ENCODE data around the gene CNTN2. TPM values are rescaled to one million over a fixed set of nuclear protein-coding genes. Genes with fewer than 3 reads are reported as not detected.

The CNTN2 gene
- total and polyA plus RNA-seq, 8 donors, result 0.12 to 2.2 (median 0.58) TPM; not detected in 3

- intact Hi-C loops (cut with DNase I; ENCODE audit: low total_unique reads), result no loop called here
- no peak overlapping the region for H3K27ac ChIP-seq
- H3K27me3 ChIP-seq, result no peaks in the 10 kb centered on the region
- no peaks in the 10 kb centered on the region for H3K36me3 ChIP-seq
- DNase-seq, result no peak
- WGBS, 5 donors, result 83 to 91% (median 85%) methylated on average over 8 to 12 of the region's 12 CpGs
- H3K4me1 ChIP-seq, result no peaks in the 10 kb centered on the region
- TF ChIP-seq EP300 (IDR thresholded peaks at IDR 0.05) (no peak), POLR2AphosphoS5 (IDR thresholded peaks at IDR 0.05) (no peak), CTCF (IDR thresholded peaks at IDR 0.05) (no peak), POLR2A (IDR thresholded peaks at IDR 0.05) (no peak)
- H3K4me3 ChIP-seq, result no peak overlapping the region
- no peaks in the 10 kb centered on the region for H3K9me3 ChIP-seq
These were observed 28.8 kb downstream of the CNTN2 start for GRCh38 chr1:205071801-205072200.

GRCh38 chr1:205072286-205072685 is 29.3 kb downstream of the CNTN2 start:
- TF ChIP-seq EP300 (IDR thresholded peaks at IDR 0.05), result no peak
- no peak for TF ChIP-seq CTCF (IDR thresholded peaks at IDR 0.05)
- TF ChIP-seq POLR2AphosphoS5 (IDR thresholded peaks at IDR 0.05), result no peak
- TF ChIP-seq POLR2A (IDR thresholded peaks at IDR 0.05), result no peak
- Histone ChIP-seq H3K9me3 (no peaks in the 10 kb centered on the region), H3K4me1 (no peaks in the 10 kb centered on the region), H3K36me3 (no peaks in the 10 kb centered on the region), H3K27me3 (no peaks in the 10 kb centered on the region), H3K4me3 (no peak overlapping the region), H3K27ac (no peak overlapping the region)
- WGBS, 5 donors, result 76 to 90% (median 83%) methylated on average over 9 of the region's 9 CpGs
- no peak for DNase-seq
- intact Hi-C loops (cut with DNase I; ENCODE audit: low total_unique reads), result no loop called here

- H3K4me3 ChIP-seq, result no peak overlapping the region
- 80 to 86% (median 83%) methylated on average over 5 to 8 of the region's 8 CpGs for WGBS, 5 donors
- H3K36me3 ChIP-seq, result no peaks in the 10 kb centered on the region
- H3K4me1 ChIP-seq, result no peaks in the 10 kb centered on the region
- H3K9me3 ChIP-seq, result no peaks in the 10 kb centered on the region
- intact Hi-C loops (cut with DNase I; ENCODE audit: low total_unique reads), result no loop called here
- DNase-seq, result no peak
- no peak overlapping the region for H3K27ac ChIP-seq
- no peaks in the 10 kb centered on the region for H3K27me3 ChIP-seq
- TF ChIP-seq POLR2A (IDR thresholded peaks at IDR 0.05), result no peak
These were observed 29.9 kb downstream of the CNTN2 start for GRCh38 chr1:205072881-205073280.

- H3K9me3 ChIP-seq, result no peaks in the 10 kb centered on the region
- no peaks in the 10 kb centered on the region for H3K27me3 ChIP-seq
- DNase-seq, result no peak
- no peak overlapping the region for H3K4me3 ChIP-seq
- WGBS, 5 donors, result 81 to 100% (median 85%) methylated on average over 5 to 12 of the region's 12 CpGs
- intact Hi-C loops (cut with DNase I; ENCODE audit: low total_unique reads), result no loop called here
- TF ChIP-seq POLR2AphosphoS5 (IDR thresholded peaks at IDR 0.05), result no peak
- TF ChIP-seq EP300 (IDR thresholded peaks at IDR 0.05), result no peak
- TF ChIP-seq POLR2A (IDR thresholded peaks at IDR 0.05), result no peak
- TF ChIP-seq CTCF (IDR thresholded peaks at IDR 0.05), result no peak
- no peak overlapping the region for H3K27ac ChIP-seq
- no peaks in the 10 kb centered on the region for H3K4me1 ChIP-seq
- H3K36me3 ChIP-seq, result no peaks in the 10 kb centered on the region
These were observed 30.5 kb downstream of the CNTN2 start for GRCh38 chr1:205073511-205073910.

GRCh38 chr1:205074084-205074483 is 31.1 kb downstream of the CNTN2 start:
- 90 to 97% (median 93%) methylated on average over 9 to 11 of the region's 11 CpGs for WGBS, 5 donors
- no peak for DNase-seq
- no peak overlapping the region for H3K4me3 ChIP-seq
- H3K36me3 ChIP-seq, result no peaks in the 10 kb centered on the region
- H3K27me3 ChIP-seq, result no peaks in the 10 kb centered on the region
- TF ChIP-seq CTCF (IDR thresholded peaks at IDR 0.05), result no peak
- TF ChIP-seq POLR2AphosphoS5 (IDR thresholded peaks at IDR 0.05), result no peak
- no peak for TF ChIP-seq POLR2A (IDR thresholded peaks at IDR 0.05)
- no peak for TF ChIP-seq EP300 (IDR thresholded peaks at IDR 0.05)
- H3K27ac ChIP-seq, result no peak overlapping the region
- intact Hi-C loops (cut with DNase I; ENCODE audit: low total_unique reads), result no loop called here
- no peaks in the 10 kb centered on the region for H3K4me1 ChIP-seq
- H3K9me3 ChIP-seq, result no peaks in the 10 kb centered on the region
